ENCODE results near the gene CRYBB3. TPM values are rescaled to one million over a fixed set of nuclear protein-coding genes. Genes with fewer than 3 reads are reported as not detected.
"Not testable (repeated sequence)": the region's sequence is repeated elsewhere in the genome, so short reads cannot be mapped to it uniquely, and the experiment has no call there.

CRYBB3 gene
- total RNA-seq, 4 donors from 2014 or later, result not detected

- Histone ChIP-seq H3K4me3 (replicated peaks in 1 of 3) (no peak overlapping the region), H3K36me3 (peaks cover 26 to 45% of the 10 kb centered on the region in 2 donors), H3K27me3 (no peaks in the 10 kb centered on the region), H3K27ac (no peak overlapping the region), H3K9me3 (no peaks in the 10 kb centered on the region), H3K4me1 (peaks cover 15 to 21% of the 10 kb centered on the region in 2 donors)
- intact Hi-C loops (cut with DNase I), result loop anchor here (10.0 kb wide), 1 partner anchor 63 kb away; no protein-coding TSS in a partner anchor
- 82 to 86% methylated on average over 4 to 7 of the region's 9 CpGs for WGBS, 2 donors
- no peak for DNase-seq
- TF ChIP-seq CTCF (IDR thresholded peaks at IDR 0.05) (no peak), POLR2A (IDR thresholded peaks at IDR 0.05) (no peak)
These were observed 21.8 kb upstream of the CRYBB3 start for GRCh38 chr22:25177895-25178294.

GRCh38 chr22:25178348-25178747, 21.3 kb upstream of the CRYBB3 start:
- not testable (repeated sequence) for H3K27ac ChIP-seq; H3K4me3 ChIP-seq (replicated peaks in 1 of 3); H3K9me3 ChIP-seq; H3K27me3 ChIP-seq; DNase-seq
- intact Hi-C loops (cut with DNase I), result loop anchor here (10.0 kb wide), 1 partner anchor 64 kb away; no protein-coding TSS in a partner anchor
- H3K36me3 ChIP-seq, result peaks cover 26 to 45% of the 10 kb centered on the region in 2 donors
- H3K4me1 ChIP-seq, result peaks cover 16 to 25% of the 10 kb centered on the region in 2 donors
- 78 to 85% methylated on average over 4 to 6 of the region's 6 CpGs for WGBS, 2 donors

- WGBS, 2 donors, result 79 to 83% methylated on average over 36 of the region's 63 CpGs
- H3K36me3 ChIP-seq, result peaks cover 25 to 41% of the 10 kb centered on the region in 2 donors
- peak in 1 of 6 experiments; percentile 23 for TF ChIP-seq CTCF (IDR thresholded peaks at IDR 0.05)
- H3K27me3 ChIP-seq; H3K4me3 ChIP-seq (replicated peaks in 1 of 3); H3K9me3 ChIP-seq; H3K27ac ChIP-seq: not testable (repeated sequence)
- H3K4me1 ChIP-seq, result peaks cover 23 to 32% of the 10 kb centered on the region in 2 donors
- DNase-seq, result peak in 1 of 2 donors; percentile 57
- intact Hi-C loops (cut with DNase I), result loop anchor here (10.0 kb wide), 1 partner anchor 64 kb away; no protein-coding TSS in a partner anchor
These were observed 20.6 kb upstream of the CRYBB3 start for GRCh38 chr22:25178869-25179631.

GRCh38 chr22:25182131-25183110, 17.2 kb upstream of the CRYBB3 start:
- intact Hi-C loops (cut with DNase I), result no loop called here
- peak; percentile 84 to 91 for DNase-seq
- Histone ChIP-seq H3K4me1 (peaks cover 28 to 32% of the 10 kb centered on the region in 2 donors), H3K9me3 (no peaks in the 10 kb centered on the region), H3K36me3 (peaks cover 22% of the 10 kb centered on the region in 2 donors), H3K4me3 (replicated peaks in 1 of 3) (no peak overlapping the region), H3K27me3 (no peaks in the 10 kb centered on the region), H3K27ac (peak overlapping the region; percentile 70 to 90 (median 76))
- 78% methylated on average over 9 of the region's 10 CpGs for WGBS, 2 donors
- TF ChIP-seq CTCF (IDR thresholded peaks at IDR 0.05) (no peak), POLR2A (IDR thresholded peaks at IDR 0.05) (no peak)

GRCh38 chr22:25183949-25184619, 15.6 kb upstream of the CRYBB3 start:
- peaks cover 15% of the 10 kb centered on the region in 2 donors for H3K36me3 ChIP-seq
- H3K9me3 ChIP-seq, result no peaks in the 10 kb centered on the region
- TF ChIP-seq POLR2A (IDR thresholded peaks at IDR 0.05), result no peak
- no peak for TF ChIP-seq CTCF (IDR thresholded peaks at IDR 0.05)
- no peak for DNase-seq
- no peaks in the 10 kb centered on the region for H3K27me3 ChIP-seq
- intact Hi-C loops (cut with DNase I), result no loop called here
- H3K4me1 ChIP-seq, result peaks cover 28 to 32% of the 10 kb centered on the region in 2 donors
- peak overlapping the region; percentile 76 to 90 (median 85) for H3K27ac ChIP-seq
- 92 to 93% methylated on average over 12 of the region's 12 CpGs for WGBS, 2 donors
- H3K4me3 ChIP-seq (replicated peaks in 1 of 3), result no peak overlapping the region

Data from thyroid gland (tissue), 4 donors.